Lung microvascular endothelial cell (primary cell): ENCODE data around the gene SKAP2. TPM values are rescaled to one million over a fixed set of nuclear protein-coding genes. Genes with fewer than 3 reads are reported as not detected.

Source experiments
- DNase-seq, 2 donors: peaks; one replicate each; pipeline versions ENCODE4 v3.0.0 to v3.0.0-alpha.2; 2010; ENCODE audit warnings: low read depth in 2 of 2
- total RNA-seq: library from RNA; depleted of rRNA; stranded (reverse); fragments of >200 nt; gene quantifications from 2 replicates; pipeline ENCODE4 v1.2.1, GENCODE V29; 2014

SKAP2 gene
- 9.6 and 13.7 TPM in 2 replicates for total RNA-seq

GRCh38 chr7:26864309-26865093 is at the start of gene SKAP2:
TSS of gene SKAP2 (minus strand) at chr7:26864590. CDS start at chr7:26864429, 161 bp downstream.
- DNase-seq: peak; percentile 100

- DNase-seq: no peak
Measured at GRCh38 chr7:26912933-26913536, 48.6 kb upstream of the SKAP2 start.

- no peak for DNase-seq
Measured at GRCh38 chr7:26912338-26912737, 47.9 kb upstream of the SKAP2 start.

GRCh38 chr7:26910221-26910620 is 45.8 kb upstream of the SKAP2 start:
- peak in 1 of 2 donors; percentile 63 for DNase-seq

- DNase-seq: peak; percentile 17 to 25
Measured at GRCh38 chr7:26900251-26900650, 35.9 kb upstream of the SKAP2 start.

- DNase-seq: no peak
Measured at GRCh38 chr7:26899519-26899918, 35.1 kb upstream of the SKAP2 start.

- no peak for DNase-seq
Measured at GRCh38 chr7:26898891-26899290, 34.5 kb upstream of the SKAP2 start.

GRCh38 chr7:26897928-26898327 is 33.5 kb upstream of the SKAP2 start:
- DNase-seq: no peak

GRCh38 chr7:26891400-26892350 is 27.3 kb upstream of the SKAP2 start:
- DNase-seq: peak; percentile 2 to 67

GRCh38 chr7:26880852-26881251 is 16.5 kb upstream of the SKAP2 start:
- DNase-seq: no peak

- DNase-seq: no peak
Measured at GRCh38 chr7:26879671-26880070, 15.3 kb upstream of the SKAP2 start.

- DNase-seq: no peak
Measured at GRCh38 chr7:26868841-26869495, 4.6 kb upstream of the SKAP2 start.

GRCh38 chr7:26865094-26865388 is 651 bp upstream of the SKAP2 start:
- no peak for DNase-seq

GRCh38 chr7:26863518-26864308 is 677 bp downstream of the SKAP2 start:
- peak; percentile 56 to 58 for DNase-seq

- DNase-seq: no peak
Measured at GRCh38 chr7:26862834-26863233, 1.6 kb downstream of the SKAP2 start.

- DNase-seq: no peak
Measured at GRCh38 chr7:26861050-26861449, 3.3 kb downstream of the SKAP2 start.

GRCh38 chr7:26860361-26860760 is 4.0 kb downstream of the SKAP2 start:
- DNase-seq: peak; percentile 50 to 57

GRCh38 chr7:26859720-26860119 is 4.7 kb downstream of the SKAP2 start:
- DNase-seq: no peak

GRCh38 chr7:26858735-26859134 is 5.7 kb downstream of the SKAP2 start:
- peak; percentile 20 to 22 for DNase-seq

- DNase-seq: peak; percentile 26 to 46
Measured at GRCh38 chr7:26858241-26858715, 6.1 kb downstream of the SKAP2 start.
